Measurements from ENCODE around the gene TCF7L2.
A peak's percentile ranks its signal among the peaks of the same experiment; 100 is the strongest.
"Not testable (repeated sequence)": the region's sequence is repeated elsewhere in the genome, so short reads cannot be mapped to it uniquely, and the experiment has no call there.

Gene TCF7L2

GRCh38 chr10:113061054-113061430 lies 111.0 kb downstream of the TCF7L2 start:
- peak overlapping the region; percentile 56 for H3K4me3 ChIP-seq
- H3K27ac ChIP-seq: peak overlapping the region; percentile 74 to 87
- TF ChIP-seq CTCF (IDR thresholded peaks at IDR 0.05): no peak
- no peak for DNase-seq (ENCODE audit: low spot score)

DNA sequence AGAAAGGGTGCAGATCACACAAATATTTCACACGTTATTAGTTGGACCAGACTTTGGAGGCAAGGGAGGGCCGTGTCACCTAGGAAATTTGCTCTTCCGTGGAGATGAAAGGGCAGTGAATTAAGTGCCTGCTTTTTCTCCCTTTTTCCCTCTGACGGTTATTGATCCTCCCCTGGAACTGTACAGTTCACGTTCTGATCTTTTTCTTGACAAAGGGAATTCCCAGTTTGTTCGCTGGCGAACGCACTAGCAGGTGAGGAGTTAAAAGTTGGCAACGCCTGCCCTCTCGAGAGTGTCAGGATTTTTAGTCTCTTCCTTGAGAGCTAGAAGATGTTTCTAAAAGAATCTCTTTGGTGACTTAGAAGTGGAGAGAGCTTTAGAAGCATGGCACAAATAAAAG lies 111.5 kb downstream of the TCF7L2 start:
- H3K27ac ChIP-seq: peak overlapping the region; percentile 74 to 87
- H3K4me3 ChIP-seq: no peak overlapping the region
- no peak for DNase-seq (ENCODE audit: low spot score)
- TF ChIP-seq CTCF (IDR thresholded peaks at IDR 0.05): no peak

GRCh38 chr10:113063043-113063967 lies 113.3 kb downstream of the TCF7L2 start:
- no peak overlapping the region for H3K4me3 ChIP-seq
- TF ChIP-seq CTCF (IDR thresholded peaks at IDR 0.05): no peak
- no peak for DNase-seq (ENCODE audit: low spot score)
- peak overlapping the region; percentile 74 to 87 for H3K27ac ChIP-seq

GRCh38 chr10:113064039-113064438 lies 114.0 kb downstream of the TCF7L2 start:
- peak overlapping the region; percentile 74 to 87 for H3K27ac ChIP-seq
- no peak for TF ChIP-seq CTCF (IDR thresholded peaks at IDR 0.05)

DNA sequence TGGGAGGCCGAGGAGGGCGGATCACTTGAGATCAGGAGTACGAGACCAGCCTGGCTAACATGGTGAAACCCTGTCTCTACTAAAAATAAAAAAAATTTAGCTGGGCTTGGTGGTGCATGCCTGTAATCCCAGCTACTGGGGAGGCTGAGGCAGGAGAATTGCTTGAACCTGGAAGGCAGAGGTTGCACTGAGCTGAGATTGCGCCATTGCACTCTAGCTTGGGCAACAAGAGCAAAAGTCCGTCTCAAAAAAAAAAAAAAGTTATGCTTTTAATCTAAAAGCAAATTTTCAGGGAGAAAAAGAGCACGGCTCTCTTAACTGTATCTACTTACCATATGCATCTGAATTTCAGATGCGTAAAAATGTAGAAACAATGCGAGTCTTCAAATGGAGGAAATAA lies 116.1 kb downstream of the TCF7L2 start:
- H3K27ac ChIP-seq: peak overlapping the region; percentile 63 to 87
- not testable (repeated sequence) for H3K4me3 ChIP-seq; DNase-seq (ENCODE audit: low spot score)

More at GRCh38 chr10:113064039-113064438, 114.0 kb downstream of the TCF7L2 start:
- no peak for DNase-seq (ENCODE audit: low spot score)
- no peak overlapping the region for H3K4me3 ChIP-seq

GRCh38 chr10:113066561-113067312 lies 116.7 kb downstream of the TCF7L2 start:
- no peak for DNase-seq (ENCODE audit: low spot score)
- Histone ChIP-seq H3K4me3 (no peak overlapping the region), H3K27ac (peak overlapping the region in 1 of 2 donors; percentile 54)
- no peak for TF ChIP-seq CTCF (IDR thresholded peaks at IDR 0.05)

DNA sequence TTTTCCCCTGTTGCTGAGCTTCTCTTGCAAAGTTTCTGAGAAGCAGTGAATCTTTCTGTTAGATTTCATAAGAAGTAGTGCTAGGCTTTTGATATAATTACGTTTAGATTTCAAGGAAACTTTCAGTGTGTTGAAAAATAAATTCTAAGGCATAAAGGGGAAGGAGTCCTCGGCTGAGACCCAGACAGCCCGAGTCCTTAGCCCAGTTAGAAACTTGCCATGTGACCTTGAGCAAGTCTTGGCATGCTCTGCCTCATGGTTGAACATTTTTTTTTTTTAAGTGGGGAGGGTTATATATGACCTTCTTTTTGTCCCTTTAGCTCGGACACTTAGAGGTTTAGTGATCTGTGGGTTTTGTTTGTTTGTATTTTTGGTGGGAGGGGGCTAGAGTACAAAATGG lies 117.5 kb downstream of the TCF7L2 start:
- no peak for DNase-seq (ENCODE audit: low spot score)
- peak overlapping the region in 1 of 2 donors; percentile 54 for H3K27ac ChIP-seq
- no peak for TF ChIP-seq CTCF (IDR thresholded peaks at IDR 0.05)
- no peak overlapping the region for H3K4me3 ChIP-seq
